ENCODE data around the gene C3orf22. TPM values are rescaled to one million over a fixed set of nuclear protein-coding genes. Genes with fewer than 3 reads are reported as not detected.

The C3orf22 gene
- total and polyA plus RNA-seq, 9 of the 15 experiments (the other 6 are each of a cell fraction or from before 2014, with no cell fraction given): not detected

DNA sequence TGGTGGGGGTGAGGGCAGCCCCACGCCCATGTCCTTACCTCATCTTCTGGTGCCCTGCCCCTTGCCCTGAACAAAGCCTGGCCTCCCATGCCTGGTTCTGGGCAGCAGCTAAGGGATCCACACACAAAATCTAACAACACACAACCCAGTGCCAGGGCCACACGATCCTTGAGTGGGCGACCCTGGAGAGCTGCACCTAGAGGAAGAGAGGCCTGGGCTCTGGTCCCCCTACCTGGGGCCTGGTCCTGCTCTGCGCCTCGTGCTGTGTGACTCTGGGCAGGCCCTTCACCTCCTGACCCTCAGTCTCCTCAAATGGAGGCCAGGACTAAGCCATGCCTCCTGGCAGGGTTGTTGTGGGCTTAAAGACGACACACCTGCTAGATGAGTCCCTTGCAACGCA, 20.0 kb upstream of the C3orf22 start:
- DNase-seq (ENCODE audit: extremely low read depth in 1 of 4, low spot score in 3 of 4) (no peak), ATAC-seq (no peak), FAIRE-seq (no peak)
- Histone ChIP-seq H3K4me2 (ENCODE audit: insufficient read depth, low read length) (no peak overlapping the region), H3K79me2 (ENCODE audit: control insufficient read depth, insufficient read depth, low read length) (no peaks in the 10 kb centered on the region), H3K9me3 (replicated peaks; ENCODE audit: control insufficient read depth, insufficient read depth, low read depth, low read length) (no peaks in the 10 kb centered on the region), H3K36me3 (ENCODE audit: control insufficient read depth, insufficient read depth, low read length) (no peaks in the 10 kb centered on the region), H3K4me3 (no peak overlapping the region), H3K27ac (ENCODE audit: extremely low read depth, low read depth, low read length) (no peak overlapping the region), H2AFZ (ENCODE audit: low read depth, low read length) (no peak overlapping the region), H3K9ac (ENCODE audit: insufficient read depth in 1 of 2, low read depth in 2 of 2, low read length in 2 of 2) (no peak overlapping the region), H3K4me1 (replicated peaks in 1 of 2; ENCODE audit: control insufficient read depth in 2 of 2, insufficient read depth in 2 of 2, low read length in 2 of 2) (no peaks in the 10 kb centered on the region; a peak in 2 of 5 replicates), H3K9me1 (ENCODE audit: control insufficient read depth, insufficient read depth, low read length) (no peaks in the 10 kb centered on the region), H3K27me3 (ENCODE audit: control insufficient read depth in 2 of 2, insufficient read depth in 2 of 2, low read length in 2 of 2) (peaks cover 0 to 8% of the 10 kb centered on the region in 2 experiments; a peak in 2 of 5 replicates), H4K20me1 (replicated peaks; ENCODE audit: control insufficient read depth, insufficient read depth, low read length) (no peaks in the 10 kb centered on the region)
- in situ Hi-C loops (cut with MboI): no loop called here
- intact Hi-C loops (cut with micrococcal nuclease): no loop called here
- WGBS (ENCODE audit: insufficient coverage, low coverage, missing lambda C conversion rate): 4% methylated on average over 6 of the region's 7 CpGs
- no TSS peak for BruUV-seq (replicated peaks)
- TF ChIP-seq, protein P1, sequence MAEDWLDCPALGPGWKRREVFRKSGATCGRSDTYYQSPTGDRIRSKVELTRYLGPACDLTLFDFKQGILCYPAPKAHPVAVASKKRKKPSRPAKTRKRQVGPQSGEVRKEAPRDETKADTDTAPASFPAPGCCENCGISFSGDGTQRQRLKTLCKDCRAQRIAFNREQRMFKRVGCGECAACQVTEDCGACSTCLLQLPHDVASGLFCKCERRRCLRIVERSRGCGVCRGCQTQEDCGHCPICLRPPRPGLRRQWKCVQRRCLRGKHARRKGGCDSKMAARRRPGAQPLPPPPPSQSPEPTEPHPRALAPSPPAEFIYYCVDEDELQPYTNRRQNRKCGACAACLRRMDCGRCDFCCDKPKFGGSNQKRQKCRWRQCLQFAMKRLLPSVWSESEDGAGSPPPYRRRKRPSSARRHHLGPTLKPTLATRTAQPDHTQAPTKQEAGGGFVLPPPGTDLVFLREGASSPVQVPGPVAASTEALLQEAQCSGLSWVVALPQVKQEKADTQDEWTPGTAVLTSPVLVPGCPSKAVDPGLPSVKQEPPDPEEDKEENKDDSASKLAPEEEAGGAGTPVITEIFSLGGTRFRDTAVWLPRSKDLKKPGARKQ (CRISPR knock-in tag; IDR thresholded peaks at IDR 0.05): no peak
- ChIA-PET CTCF (ENCODE audit: low intra/inter-chr PET ratio) (no interaction called here), POLR2A (no interaction called here)

DNA sequence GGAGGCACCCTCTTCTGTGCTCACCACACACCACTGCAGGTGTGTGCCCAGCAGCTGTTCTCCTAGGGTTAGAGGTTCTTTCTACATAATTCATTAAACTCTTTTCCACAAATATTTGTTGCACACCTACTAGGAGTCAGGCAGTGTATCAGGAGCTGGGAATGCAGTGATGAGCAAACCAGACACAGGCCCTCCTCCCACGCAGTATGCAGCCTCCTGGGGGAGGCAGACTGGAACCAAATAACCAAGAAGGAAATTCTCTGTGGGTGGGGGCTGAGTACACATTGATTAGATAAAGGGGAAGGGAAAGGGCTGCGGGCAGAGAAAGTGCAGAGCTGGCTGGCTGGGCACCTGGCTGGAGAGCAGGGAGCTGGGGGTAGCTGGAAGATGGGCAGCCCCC, 18.5 kb upstream of the C3orf22 start:
- WGBS (ENCODE audit: insufficient coverage, low coverage, missing lambda C conversion rate): 0% methylated on average over 1 of the region's 2 CpGs
- Histone ChIP-seq H3K36me3 (ENCODE audit: control insufficient read depth, insufficient read depth, low read length) (no peaks in the 10 kb centered on the region), H3K4me2 (ENCODE audit: insufficient read depth, low read length) (no peak overlapping the region), H3K4me1 (replicated peaks in 1 of 2; ENCODE audit: control insufficient read depth in 2 of 2, insufficient read depth in 2 of 2, low read length in 2 of 2) (no peaks in the 10 kb centered on the region; a peak in 2 of 5 replicates), H3K79me2 (ENCODE audit: control insufficient read depth, insufficient read depth, low read length) (no peaks in the 10 kb centered on the region), H3K9me1 (ENCODE audit: control insufficient read depth, insufficient read depth, low read length) (no peaks in the 10 kb centered on the region), H3K9ac (ENCODE audit: insufficient read depth in 1 of 2, low read depth in 2 of 2, low read length in 2 of 2) (no peak overlapping the region), H3K27ac (ENCODE audit: extremely low read depth, low read depth, low read length) (no peak overlapping the region), H3K9me3 (replicated peaks; ENCODE audit: control insufficient read depth, insufficient read depth, low read depth, low read length) (no peaks in the 10 kb centered on the region), H3K27me3 (ENCODE audit: control insufficient read depth in 2 of 2, insufficient read depth in 2 of 2, low read length in 2 of 2) (peaks cover 0 to 8% of the 10 kb centered on the region in 2 experiments; a peak in 2 of 5 replicates), H2AFZ (ENCODE audit: low read depth, low read length) (no peak overlapping the region), H4K20me1 (replicated peaks; ENCODE audit: control insufficient read depth, insufficient read depth, low read length) (no peaks in the 10 kb centered on the region), H3K4me3 (no peak overlapping the region)
- CTCF ChIA-PET (ENCODE audit: low intra/inter-chr PET ratio): no interaction called here
- DNase-seq (ENCODE audit: extremely low read depth in 1 of 4, low spot score in 3 of 4) (peak in 1 of 4 experiments; percentile 17), FAIRE-seq (no peak), ATAC-seq (no peak)
- intact Hi-C loops (cut with micrococcal nuclease) (no loop called here), in situ Hi-C loops (cut with MboI) (no loop called here)
- POLR2A ChIA-PET: no interaction called here
- no TSS peak for BruUV-seq (replicated peaks)
- TF ChIP-seq, protein P2, sequence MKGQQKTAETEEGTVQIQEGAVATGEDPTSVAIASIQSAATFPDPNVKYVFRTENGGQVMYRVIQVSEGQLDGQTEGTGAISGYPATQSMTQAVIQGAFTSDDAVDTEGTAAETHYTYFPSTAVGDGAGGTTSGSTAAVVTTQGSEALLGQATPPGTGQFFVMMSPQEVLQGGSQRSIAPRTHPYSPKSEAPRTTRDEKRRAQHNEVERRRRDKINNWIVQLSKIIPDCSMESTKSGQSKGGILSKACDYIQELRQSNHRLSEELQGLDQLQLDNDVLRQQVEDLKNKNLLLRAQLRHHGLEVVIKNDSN (CRISPR knock-in tag; IDR thresholded peaks at IDR 0.05): no peak
- TF ChIP-seq ZKSCAN1 (IDR thresholded peaks at IDR 0.05; ENCODE audit: low read depth, low read length) (peak; percentile 65; the same call in 1 of the 2 replicates), STAT5B (CRISPR knock-in tag; IDR thresholded peaks at IDR 0.05) (no peak), HDAC3 (IDR thresholded peaks at IDR 0.05; ENCODE audit: borderline replicate concordance, partially characterized antibody) (no peak), ARID2 (IDR thresholded peaks at IDR 0.05) (no peak), EGR1 (conservative IDR thresholded peaks at IDR 0.05) (peak; percentile 74), CBFA2T3 (IDR thresholded peaks at IDR 0.05) (0 out of 2 replicates have a peak, but pooled peaks have one; percentile 13), SRSF7 (optimal IDR thresholded peaks at IDR 0.05; ENCODE audit: low read depth, low read length) (no peak), ZNF133 (CRISPR knock-in tag; IDR thresholded peaks at IDR 0.05) (no peak)

Data from K562 (cell line).